K562 (cell line): ENCODE data around the gene CYSRT1. TPM values are rescaled to one million over a fixed set of nuclear protein-coding genes. Genes with fewer than 3 reads are reported as not detected.

Experiments used
- CC2D1A ChIP-seq: fragments of 450-650 bp; IDR thresholded peaks from 2 replicates; pipeline ENCODE4 v1.6.1; 2017; ENCODE audit warnings: mild to moderate bottlenecking
- CHCHD3 ChIP-seq: fragments of 250-450 bp; sonication (Bioruptor Pico); IDR thresholded peaks from 2 replicates; pipeline ENCODE4 v2.1.2; 2022; ENCODE audit warnings: mild to moderate bottlenecking
- EHMT2 ChIP-seq: fragments of 450-650 bp; IDR thresholded peaks from 2 replicates; pipeline ENCODE4 v1.6.1; 2018; ENCODE audit warnings: antibody characterized with exemption
- FOS ChIP-seq: IDR thresholded peaks from 3 replicates; pipeline ENCODE4 v1.6.1; 2011; ENCODE audit not compliant: insufficient read length; ENCODE audit errors: extremely low read depth
- GABPB1 ChIP-seq: sonication (generic); formaldehyde crosslinking; IDR thresholded peaks from 2 replicates; pipeline ENCODE4 v1.8.0; 2022; ENCODE audit warnings: mild to moderate bottlenecking, missing genetic modification reagents
- GATA2 ChIP-seq: sonication (generic); formaldehyde crosslinking; IDR thresholded peaks from 2 replicates; pipeline ENCODE4 v1.4.0; 2020; ENCODE audit warnings: mild to moderate bottlenecking, missing genetic modification reagents
- HDAC8 ChIP-seq: fragments of 450-650 bp; IDR thresholded peaks from 2 replicates; pipeline ENCODE4 v1.6.1; 2016; ENCODE audit warnings: mild to moderate bottlenecking, missing genetic modification characterization, moderate library complexity, missing compliant biosample characterization
- HLTF ChIP-seq: fragments of 450-650 bp; IDR thresholded peaks from 2 replicates; pipeline ENCODE4 v1.6.1; 2016
- KAT8 ChIP-seq: fragments of 450-650 bp; IDR thresholded peaks from 2 replicates; pipeline ENCODE4 v1.6.1; 2016; ENCODE audit warnings: low read depth, mild to moderate bottlenecking
- LARP7 ChIP-seq: fragments of 450-650 bp; IDR thresholded peaks from 2 replicates; pipeline ENCODE4 v1.6.1; 2016
- MAFK ChIP-seq: IDR thresholded peaks from 2 replicates; pipeline ENCODE4 v1.6.1; 2011; ENCODE audit warnings: low read length, improper control_type of control experiment
- NELFE ChIP-seq: IDR thresholded peaks from 2 replicates; pipeline ENCODE4 v1.6.1; 2011; ENCODE audit warnings: mild to moderate bottlenecking; ENCODE audit not compliant: insufficient read depth, insufficient read length
- NUFIP1 ChIP-seq: fragments of 450-650 bp; IDR thresholded peaks from 2 replicates; pipeline ENCODE4 v1.6.1; 2018; ENCODE audit not compliant: partially characterized antibody
- RBBP5 ChIP-seq: fragments of 200-600 bp; sonication (generic); IDR thresholded peaks from 2 replicates; pipeline ENCODE4 v1.6.1; 2012; ENCODE audit warnings: borderline replicate concordance, mild to moderate bottlenecking, low read length, control low read depth, inconsistent platforms; ENCODE audit not compliant: insufficient read depth, poor library complexity, severe bottlenecking
- SIX5 ChIP-seq, 2 experiments: IDR thresholded peaks; 2 replicates each; pipeline ENCODE4 v1.6.1; 2011; ENCODE audit warnings: low read length in 2 of 2, borderline replicate concordance in 1 of 2, low read depth in 1 of 2, mild to moderate bottlenecking in 1 of 2, moderate library complexity in 1 of 2; ENCODE audit not compliant: insufficient read depth in 1 of 2
- SMARCA4 ChIP-seq: fragments of 450-650 bp; IDR thresholded peaks from 2 replicates; pipeline ENCODE4 v1.6.1; 2016
- SREBF1 ChIP-seq: fragments of 150-350 bp; IDR thresholded peaks from 2 replicates; pipeline ENCODE4 v1.6.1; 2014; ENCODE audit warnings: antibody characterized with exemption, low read depth, low read length, borderline replicate concordance
- SRSF3 ChIP-seq: fragments of 200-400 bp; formaldehyde crosslinking; IDR thresholded peaks from 2 replicates; pipeline ENCODE4 v1.6.1; 2016; ENCODE audit warnings: mild to moderate bottlenecking, low read length, moderate library complexity; ENCODE audit not compliant: insufficient read depth
- TOE1 ChIP-seq, 2 experiments: fragments of 450-650 bp in 1 of 2; sonication (generic) in 1 of 2; formaldehyde crosslinking in 1 of 2; IDR thresholded peaks; 2 replicates each; pipeline versions ENCODE4 v1.7.1 to v1.8.0; 2016 to 2022; ENCODE audit warnings: borderline replicate concordance in 2 of 2, mild to moderate bottlenecking in 2 of 2, antibody characterized with exemption in 1 of 2, inconsistent platforms in 1 of 2, low read depth in 1 of 2, missing genetic modification reagents in 1 of 2, moderate library complexity in 1 of 2
- ZNF589 ChIP-seq: fragments of 200-800 bp; sonication (Bioruptor generic); IDR thresholded peaks from 2 replicates; pipeline ENCODE4 v1.6.1; 2016; ENCODE audit warnings: low read depth, missing genetic modification characterization, missing compliant biosample characterization
- polyA plus RNA-seq, 8 experiments: library from polyadenylated mRNA; depleted of rRNA in 4 of 8; stranded (reverse) in 5 of 8; unstranded in 3 of 8; fragments of >200 nt; fragmentation: Nextera tagmentation in 2 of 8; fragmentation: Illumina TruSeq in 1 of 8; extraction: Ambion mirVana in 2 of 8; extraction: Trizol in 1 of 8; gene quantifications; 2 replicates each; pipeline versions ENCODE4 v1.2.1 to v1.2.3, GENCODE V29; 2011 to 2014; ENCODE audit warnings: inconsistent platforms in 1 of 8, missing spikeins in 1 of 8
- total RNA-seq, 7 experiments: library from RNA; depleted of rRNA in 6 of 7; stranded (reverse); fragments of >200 nt in 6 of 7; fragmentation: Illumina TruSeq in 2 of 7; extraction: Trizol in 2 of 7; gene quantifications; 2 replicates each; pipeline versions ENCODE4 v1.2.1 to v1.2.3, GENCODE V29; 2011 to 2021; ENCODE audit warnings: low replicate concordance in 1 of 7
- TF ChIP-seq, protein P1 (sequence below): fragments of 250-450 bp; sonication (Bioruptor Pico); IDR thresholded peaks from 2 replicates; pipeline ENCODE4 v1.8.0; 2022; ENCODE audit warnings: inconsistent platforms
- TF ChIP-seq, protein P2 (sequence below): fragments of 250-450 bp; sonication (Bioruptor Pico); IDR thresholded peaks from 2 replicates; pipeline ENCODE4 v1.8.0; 2021; ENCODE audit warnings: moderate library complexity, mild to moderate bottlenecking, inconsistent platforms
- TF ChIP-seq, protein P3 (sequence below), 2 experiments: fragments of 450-650 bp; IDR thresholded peaks; 2 replicates each; pipeline ENCODE4 v1.6.1; 2016
- TF ChIP-seq, protein P4 (sequence below): sonication (generic); formaldehyde crosslinking; IDR thresholded peaks from 2 replicates; pipeline ENCODE4 v1.8.0; 2022; ENCODE audit warnings: mild to moderate bottlenecking, missing genetic modification reagents
- TF ChIP-seq, protein P5 (sequence below): IDR thresholded peaks from 2 replicates; pipeline ENCODE4 v1.6.1; 2011; ENCODE audit not compliant: insufficient read length; ENCODE audit errors: extremely low read depth

Gene CYSRT1
- total and polyA plus RNA-seq, 9 of the 15 experiments (the other 6 are each of a cell fraction or from before 2014, with no cell fraction given): 0.04 to 1.4 (median 0.42) TPM; not detected in 3

DNA sequence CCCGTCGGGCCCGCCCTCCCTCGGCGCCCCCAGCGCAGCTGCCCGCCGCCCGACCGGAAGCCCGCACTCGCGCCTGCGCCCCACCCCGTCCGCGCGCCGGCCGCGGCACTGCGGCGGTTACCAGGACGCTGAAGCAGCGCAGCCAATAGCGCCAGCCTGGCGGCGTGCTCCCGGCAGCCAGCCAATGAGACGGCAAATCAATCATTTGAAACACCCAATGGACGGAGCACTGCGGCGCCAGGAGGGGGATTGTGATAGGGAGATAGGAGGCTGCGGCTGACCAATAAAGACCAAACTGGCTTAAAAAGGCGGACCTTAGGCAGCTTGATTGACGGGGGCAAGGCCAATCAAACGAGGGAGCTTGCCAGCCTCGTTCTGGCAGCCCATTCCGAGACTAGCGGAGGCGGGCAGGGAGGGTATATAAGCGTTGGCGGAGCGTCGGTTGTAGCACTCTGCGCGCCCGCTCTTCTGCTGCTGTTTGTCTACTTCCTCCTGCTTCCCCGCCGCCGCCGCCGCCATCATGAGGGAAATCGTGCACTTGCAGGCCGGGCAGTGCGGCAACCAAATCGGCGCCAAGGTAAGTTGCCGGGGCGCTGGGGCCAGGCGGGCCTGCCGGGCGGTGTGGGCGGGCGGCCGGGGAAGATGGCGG lies 16.0 kb downstream of the CYSRT1 start, which contains the start of gene TUBB4B (continued):
- TF ChIP-seq, protein P1, sequence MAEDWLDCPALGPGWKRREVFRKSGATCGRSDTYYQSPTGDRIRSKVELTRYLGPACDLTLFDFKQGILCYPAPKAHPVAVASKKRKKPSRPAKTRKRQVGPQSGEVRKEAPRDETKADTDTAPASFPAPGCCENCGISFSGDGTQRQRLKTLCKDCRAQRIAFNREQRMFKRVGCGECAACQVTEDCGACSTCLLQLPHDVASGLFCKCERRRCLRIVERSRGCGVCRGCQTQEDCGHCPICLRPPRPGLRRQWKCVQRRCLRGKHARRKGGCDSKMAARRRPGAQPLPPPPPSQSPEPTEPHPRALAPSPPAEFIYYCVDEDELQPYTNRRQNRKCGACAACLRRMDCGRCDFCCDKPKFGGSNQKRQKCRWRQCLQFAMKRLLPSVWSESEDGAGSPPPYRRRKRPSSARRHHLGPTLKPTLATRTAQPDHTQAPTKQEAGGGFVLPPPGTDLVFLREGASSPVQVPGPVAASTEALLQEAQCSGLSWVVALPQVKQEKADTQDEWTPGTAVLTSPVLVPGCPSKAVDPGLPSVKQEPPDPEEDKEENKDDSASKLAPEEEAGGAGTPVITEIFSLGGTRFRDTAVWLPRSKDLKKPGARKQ: no peak
- no peak for TF ChIP-seq KAT8
- no peak for TF ChIP-seq NUFIP1
- TF ChIP-seq TOE1 (IDR thresholded peaks at IDR 0.05; ENCODE audit: borderline replicate concordance): no peak
- TF ChIP-seq TOE1 (CRISPR knock-in tag; IDR thresholded peaks at IDR 0.05; ENCODE audit: borderline replicate concordance, low read depth): 0 out of 2 replicates have a peak, but pooled peaks have one; percentile 74
- no peak for TF ChIP-seq ZNF589 (CRISPR knock-in tag)
- TF ChIP-seq, protein P2, sequence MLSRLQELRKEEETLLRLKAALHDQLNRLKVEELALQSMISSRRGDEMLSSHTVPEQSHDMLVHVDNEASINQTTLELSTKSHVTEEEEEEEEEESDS (CRISPR knock-in tag): no peak
- TF ChIP-seq HLTF: no peak
- 0 out of 2 replicates have a peak, but pooled peaks have one; percentile 74 for TF ChIP-seq CHCHD3 (CRISPR knock-in tag)
- TF ChIP-seq EHMT2: no peak
- peak; percentile 44 for TF ChIP-seq GABPB1 (CRISPR knock-in tag)
- no peak for TF ChIP-seq SIX5 (IDR thresholded peaks at IDR 0.05; ENCODE audit: borderline replicate concordance in 1 of 2, insufficient read depth in 1 of 2, low read depth in 1 of 2, low read length in 2 of 2)
- TF ChIP-seq MAFK: no peak
- no peak for TF ChIP-seq RBBP5
- TF ChIP-seq, protein P3, sequence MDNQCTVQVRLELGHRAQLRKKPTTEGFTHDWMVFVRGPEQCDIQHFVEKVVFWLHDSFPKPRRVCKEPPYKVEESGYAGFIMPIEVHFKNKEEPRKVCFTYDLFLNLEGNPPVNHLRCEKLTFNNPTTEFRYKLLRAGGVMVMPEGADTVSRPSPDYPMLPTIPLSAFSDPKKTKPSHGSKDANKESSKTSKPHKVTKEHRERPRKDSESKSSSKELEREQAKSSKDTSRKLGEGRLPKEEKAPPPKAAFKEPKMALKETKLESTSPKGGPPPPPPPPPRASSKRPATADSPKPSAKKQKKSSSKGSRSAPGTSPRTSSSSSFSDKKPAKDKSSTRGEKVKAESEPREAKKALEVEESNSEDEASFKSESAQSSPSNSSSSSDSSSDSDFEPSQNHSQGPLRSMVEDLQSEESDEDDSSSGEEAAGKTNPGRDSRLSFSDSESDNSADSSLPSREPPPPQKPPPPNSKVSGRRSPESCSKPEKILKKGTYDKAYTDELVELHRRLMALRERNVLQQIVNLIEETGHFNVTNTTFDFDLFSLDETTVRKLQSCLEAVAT (IDR thresholded peaks at IDR 0.05): peak; percentile 66 to 99
- 0 out of 2 replicates have a peak, but pooled peaks have one; percentile 26 for TF ChIP-seq SREBF1
- TF ChIP-seq, protein P4, sequence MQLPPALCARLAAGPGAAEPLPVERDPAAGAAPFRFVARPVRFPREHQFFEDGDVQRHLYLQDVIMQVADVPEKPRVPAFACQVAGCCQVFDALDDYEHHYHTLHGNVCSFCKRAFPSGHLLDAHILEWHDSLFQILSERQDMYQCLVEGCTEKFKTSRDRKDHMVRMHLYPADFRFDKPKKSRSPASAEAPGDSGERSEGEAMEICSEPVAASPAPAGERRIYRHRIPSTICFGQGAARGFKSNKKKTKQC: peak; percentile 79
- peak; percentile 100 for TF ChIP-seq FOS
- no peak for TF ChIP-seq SMARCA4
- peak; percentile 96; the same call in 1 of the 2 replicates for TF ChIP-seq SRSF3
- TF ChIP-seq, protein P5, sequence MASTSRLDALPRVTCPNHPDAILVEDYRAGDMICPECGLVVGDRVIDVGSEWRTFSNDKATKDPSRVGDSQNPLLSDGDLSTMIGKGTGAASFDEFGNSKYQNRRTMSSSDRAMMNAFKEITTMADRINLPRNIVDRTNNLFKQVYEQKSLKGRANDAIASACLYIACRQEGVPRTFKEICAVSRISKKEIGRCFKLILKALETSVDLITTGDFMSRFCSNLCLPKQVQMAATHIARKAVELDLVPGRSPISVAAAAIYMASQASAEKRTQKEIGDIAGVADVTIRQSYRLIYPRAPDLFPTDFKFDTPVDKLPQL: peak; percentile 93
- TF ChIP-seq NELFE: peak; percentile 75
- peak; percentile 81; the same call in 1 of the 2 replicates for TF ChIP-seq CC2D1A
- no peak for TF ChIP-seq GATA2 (CRISPR knock-in tag)
- TF ChIP-seq HDAC8 (tag): peak; percentile 18; the same call in 1 of the 2 replicates
- no peak for TF ChIP-seq LARP7
